Measurements from ENCODE around the gene GAS2L3. TPM values are rescaled to one million over a fixed set of nuclear protein-coding genes. Genes with fewer than 3 reads are reported as not detected.
"Not testable (repeated sequence)": the region's sequence is repeated elsewhere in the genome, so short reads cannot be mapped to it uniquely, and the experiment has no call there.

GAS2L3 gene
- polyA plus RNA-seq, 1 of the 3 experiments (the other 2 are of a cell fraction), result 1.6 TPM

DNA sequence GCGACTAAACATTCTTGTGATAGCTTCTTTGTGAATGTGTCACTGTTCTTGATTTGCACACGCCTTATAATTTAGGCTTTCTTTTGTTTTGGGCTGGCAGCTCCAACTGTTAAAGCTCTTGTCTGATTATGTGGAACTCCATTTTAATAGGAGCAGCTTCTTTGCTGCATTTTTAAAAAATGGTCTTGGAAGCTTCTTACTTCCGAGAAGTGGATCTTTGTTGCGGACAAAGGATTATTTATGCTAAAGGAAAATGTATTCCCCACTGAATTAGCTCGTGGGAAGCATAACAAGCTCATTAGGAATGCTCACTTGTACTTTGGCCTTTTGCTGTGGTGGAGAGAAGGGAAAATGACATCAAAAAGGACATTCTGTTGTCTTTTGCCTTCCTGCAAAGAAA is 20.0 kb downstream of the GAS2L3 start:
- ChIA-PET POLR2A (no interaction called here), CTCF (interaction anchor here (0.6 to 1.2 kb wide), 5 partner anchors 16 to 245 kb away, joined by 3 read pairs; no protein-coding TSS in a partner anchor)
- peaks cover 0 to 6% of the 10 kb centered on the region in 2 experiments; a peak in 2 of 4 replicates for H3K4me1 ChIP-seq (ENCODE audit: control insufficient read depth in 1 of 2, insufficient read depth in 2 of 2, low read depth in 1 of 2, low read length in 1 of 2)
- no peaks in the 10 kb centered on the region for H3K27me3 ChIP-seq (ENCODE audit: insufficient read depth)
- H3K9me2 ChIP-seq, result no peaks in the 10 kb centered on the region
- peak overlapping the region; percentile 10 to 43; a peak in 2 of 4 replicates for H3K27ac ChIP-seq (ENCODE audit: low read depth in 2 of 2, low read length in 1 of 2)
- H3F3A ChIP-seq (replicated peaks; ENCODE audit: insufficient read depth), result no peaks in the 10 kb centered on the region
- peak overlapping the region; percentile 85 for H2AFZ ChIP-seq (ENCODE audit: low read depth)
- 87% methylated on average over 5 of the region's 5 CpGs for WGBS (ENCODE audit: low lambda C conversion rate)
- peak overlapping the region; percentile 35; the same call in 1 of the 2 replicates for H3K9ac ChIP-seq
- peak overlapping the region in 1 of 2 experiments; percentile 20; a peak in 1 of 4 replicates for H3K4me3 ChIP-seq (ENCODE audit: low read depth in 2 of 2, low read length in 1 of 2)
- no peak for DNase-seq
- TF ChIP-seq RXRA (IDR thresholded peaks at IDR 0.05; ENCODE audit: borderline replicate concordance, low read depth) (no peak), MEF2A (IDR thresholded peaks at IDR 0.05; ENCODE audit: borderline replicate concordance, low read depth) (no peak), SMC3 (IDR thresholded peaks at IDR 0.05; ENCODE audit: low read depth, low read length) (no peak), JUND (IDR thresholded peaks at IDR 0.05) (no peak), SIN3A (IDR thresholded peaks at IDR 0.05; ENCODE audit: borderline replicate concordance, low read depth, low read length) (no peak), FOXJ3 (CRISPR knock-in tag; IDR thresholded peaks at IDR 0.05) (no peak), RCOR1 (IDR thresholded peaks at IDR 0.05; ENCODE audit: low read length) (no peak)
- TF ChIP-seq, protein P1, sequence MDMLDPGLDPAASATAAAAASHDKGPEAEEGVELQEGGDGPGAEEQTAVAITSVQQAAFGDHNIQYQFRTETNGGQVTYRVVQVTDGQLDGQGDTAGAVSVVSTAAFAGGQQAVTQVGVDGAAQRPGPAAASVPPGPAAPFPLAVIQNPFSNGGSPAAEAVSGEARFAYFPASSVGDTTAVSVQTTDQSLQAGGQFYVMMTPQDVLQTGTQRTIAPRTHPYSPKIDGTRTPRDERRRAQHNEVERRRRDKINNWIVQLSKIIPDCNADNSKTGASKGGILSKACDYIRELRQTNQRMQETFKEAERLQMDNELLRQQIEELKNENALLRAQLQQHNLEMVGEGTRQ (IDR thresholded peaks at IDR 0.05; ENCODE audit: borderline replicate concordance, low read depth, low read length), result no peak
- peaks cover 32% of the 10 kb centered on the region; the same call in 1 of the 2 replicates for H3K79me2 ChIP-seq (ENCODE audit: insufficient read depth)
- no peaks in the 10 kb centered on the region for H3K36me3 ChIP-seq (replicated peaks in 1 of 2; ENCODE audit: control insufficient read depth in 1 of 2, insufficient read depth in 2 of 2, low read length in 1 of 2)
- no peaks in the 10 kb centered on the region for H3K9me3 ChIP-seq
- H3K4me2 ChIP-seq, result peak overlapping the region; percentile 69
- H4K20me1 ChIP-seq (ENCODE audit: insufficient read depth), result no peaks in the 10 kb centered on the region

DNA sequence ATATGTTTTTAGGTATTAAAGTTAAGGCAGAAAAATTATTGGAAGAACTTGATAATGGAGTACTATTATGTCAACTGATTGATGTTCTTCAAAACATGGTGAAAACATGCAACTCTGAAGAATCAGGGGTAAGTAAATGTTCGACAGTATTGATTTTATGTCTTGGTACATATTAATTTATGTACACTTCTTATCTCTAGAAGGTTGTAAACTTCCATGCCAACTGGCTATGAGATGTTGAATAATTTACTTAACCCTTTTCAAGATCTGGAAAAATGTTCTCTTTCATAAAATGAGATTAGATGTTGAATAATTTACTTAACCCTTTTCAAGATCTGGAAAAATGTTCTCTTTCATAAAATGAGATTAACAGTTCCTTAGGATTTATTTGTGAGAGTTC is 28.1 kb downstream of the GAS2L3 start:
- WGBS (ENCODE audit: low lambda C conversion rate), result 84% methylated on average over 1 of the region's 1 CpG
- H3K9me3 ChIP-seq, result no peaks in the 10 kb centered on the region
- H3K4me2 ChIP-seq, result no peak overlapping the region
- TF ChIP-seq, protein P2, sequence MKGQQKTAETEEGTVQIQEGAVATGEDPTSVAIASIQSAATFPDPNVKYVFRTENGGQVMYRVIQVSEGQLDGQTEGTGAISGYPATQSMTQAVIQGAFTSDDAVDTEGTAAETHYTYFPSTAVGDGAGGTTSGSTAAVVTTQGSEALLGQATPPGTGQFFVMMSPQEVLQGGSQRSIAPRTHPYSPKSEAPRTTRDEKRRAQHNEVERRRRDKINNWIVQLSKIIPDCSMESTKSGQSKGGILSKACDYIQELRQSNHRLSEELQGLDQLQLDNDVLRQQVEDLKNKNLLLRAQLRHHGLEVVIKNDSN (IDR thresholded peaks at IDR 0.05; ENCODE audit: borderline replicate concordance, low read depth), result no peak
- TF ChIP-seq GABPA (IDR thresholded peaks at IDR 0.05; ENCODE audit: low read depth), result no peak
- TF ChIP-seq MEF2A (IDR thresholded peaks at IDR 0.05; ENCODE audit: borderline replicate concordance, low read depth), result no peak
- TF ChIP-seq, protein P3, sequence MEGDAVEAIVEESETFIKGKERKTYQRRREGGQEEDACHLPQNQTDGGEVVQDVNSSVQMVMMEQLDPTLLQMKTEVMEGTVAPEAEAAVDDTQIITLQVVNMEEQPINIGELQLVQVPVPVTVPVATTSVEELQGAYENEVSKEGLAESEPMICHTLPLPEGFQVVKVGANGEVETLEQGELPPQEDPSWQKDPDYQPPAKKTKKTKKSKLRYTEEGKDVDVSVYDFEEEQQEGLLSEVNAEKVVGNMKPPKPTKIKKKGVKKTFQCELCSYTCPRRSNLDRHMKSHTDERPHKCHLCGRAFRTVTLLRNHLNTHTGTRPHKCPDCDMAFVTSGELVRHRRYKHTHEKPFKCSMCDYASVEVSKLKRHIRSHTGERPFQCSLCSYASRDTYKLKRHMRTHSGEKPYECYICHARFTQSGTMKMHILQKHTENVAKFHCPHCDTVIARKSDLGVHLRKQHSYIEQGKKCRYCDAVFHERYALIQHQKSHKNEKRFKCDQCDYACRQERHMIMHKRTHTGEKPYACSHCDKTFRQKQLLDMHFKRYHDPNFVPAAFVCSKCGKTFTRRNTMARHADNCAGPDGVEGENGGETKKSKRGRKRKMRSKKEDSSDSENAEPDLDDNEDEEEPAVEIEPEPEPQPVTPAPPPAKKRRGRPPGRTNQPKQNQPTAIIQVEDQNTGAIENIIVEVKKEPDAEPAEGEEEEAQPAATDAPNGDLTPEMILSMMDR (IDR thresholded peaks at IDR 0.05), result no peak
- no peak for TF ChIP-seq YY1 (IDR thresholded peaks at IDR 0.05; ENCODE audit: low read depth)
- no peak for TF ChIP-seq FOSL2 (IDR thresholded peaks at IDR 0.05; ENCODE audit: borderline replicate concordance, low read depth)
- TF ChIP-seq SIN3A (IDR thresholded peaks at IDR 0.05; ENCODE audit: borderline replicate concordance, low read depth, low read length), result no peak
- TF ChIP-seq FOXM1 (IDR thresholded peaks at IDR 0.05; ENCODE audit: low read depth), result no peak
- H3F3A ChIP-seq (replicated peaks; ENCODE audit: insufficient read depth), result no peaks in the 10 kb centered on the region
- no peak overlapping the region for H3K9ac ChIP-seq
- H3K79me2 ChIP-seq (ENCODE audit: insufficient read depth), result no peaks in the 10 kb centered on the region; the same call in 1 of the 2 replicates
- POLR2A ChIA-PET, result no interaction called here
- H4K20me1 ChIP-seq (ENCODE audit: insufficient read depth), result no peaks in the 10 kb centered on the region
- CTCF ChIA-PET, result no interaction called here
- no peaks in the 10 kb centered on the region for H3K9me2 ChIP-seq
- no peak overlapping the region for H3K4me3 ChIP-seq (ENCODE audit: low read depth in 2 of 2, low read length in 1 of 2)
- DNase-seq, result no peak
- no peak overlapping the region for H2AFZ ChIP-seq (ENCODE audit: low read depth)
- peaks cover 2 to 9% of the 10 kb centered on the region in 2 experiments for H3K36me3 ChIP-seq (replicated peaks in 1 of 2; ENCODE audit: control insufficient read depth in 1 of 2, insufficient read depth in 2 of 2, low read length in 1 of 2)
- no peaks in the 10 kb centered on the region for H3K4me1 ChIP-seq (ENCODE audit: control insufficient read depth in 1 of 2, insufficient read depth in 2 of 2, low read depth in 1 of 2, low read length in 1 of 2)
- no peak overlapping the region for H3K27ac ChIP-seq (ENCODE audit: low read depth in 2 of 2, low read length in 1 of 2)
- H3K27me3 ChIP-seq (ENCODE audit: insufficient read depth), result no peaks in the 10 kb centered on the region

DNA sequence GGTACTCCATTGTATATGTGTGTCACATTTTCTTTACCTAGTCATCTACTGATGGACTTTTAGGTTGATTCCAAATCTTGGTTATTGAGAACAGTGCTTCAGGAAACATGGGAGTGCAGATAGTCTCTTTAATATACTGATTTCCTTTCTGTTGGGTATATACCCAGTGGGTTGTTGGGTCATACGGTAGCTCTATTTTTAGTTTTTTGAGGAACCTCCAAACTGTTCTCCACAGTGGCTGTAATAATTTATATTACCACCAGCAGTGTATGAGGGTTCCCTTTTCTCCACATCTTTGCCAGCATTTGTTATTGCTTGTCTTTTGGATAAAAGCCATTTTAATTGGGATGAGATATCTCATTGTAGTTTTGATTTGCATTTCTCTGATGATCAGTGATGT is 29.5 kb downstream of the GAS2L3 start:
- H3F3A ChIP-seq (replicated peaks; ENCODE audit: insufficient read depth); DNase-seq; H3K9ac ChIP-seq; H2AFZ ChIP-seq (ENCODE audit: low read depth); H3K4me1 ChIP-seq (ENCODE audit: control insufficient read depth in 1 of 2, insufficient read depth in 2 of 2, low read depth in 1 of 2, low read length in 1 of 2); CTCF ChIA-PET; POLR2A ChIA-PET; H4K20me1 ChIP-seq (ENCODE audit: insufficient read depth); H3K9me2 ChIP-seq; H3K9me3 ChIP-seq; H3K79me2 ChIP-seq (ENCODE audit: insufficient read depth); H3K27ac ChIP-seq (ENCODE audit: low read depth in 2 of 2, low read length in 1 of 2); H3K27me3 ChIP-seq (ENCODE audit: insufficient read depth); H3K4me3 ChIP-seq (ENCODE audit: low read depth in 2 of 2, low read length in 1 of 2); H3K4me2 ChIP-seq: not testable (repeated sequence)
- peaks cover 2 to 17% of the 10 kb centered on the region in 2 experiments for H3K36me3 ChIP-seq (replicated peaks in 1 of 2; ENCODE audit: control insufficient read depth in 1 of 2, insufficient read depth in 2 of 2, low read length in 1 of 2)
- 90% methylated on average over 1 of the region's 1 CpG for WGBS (ENCODE audit: low lambda C conversion rate)
